ENCODE data around the gene CPA1.

DNA sequence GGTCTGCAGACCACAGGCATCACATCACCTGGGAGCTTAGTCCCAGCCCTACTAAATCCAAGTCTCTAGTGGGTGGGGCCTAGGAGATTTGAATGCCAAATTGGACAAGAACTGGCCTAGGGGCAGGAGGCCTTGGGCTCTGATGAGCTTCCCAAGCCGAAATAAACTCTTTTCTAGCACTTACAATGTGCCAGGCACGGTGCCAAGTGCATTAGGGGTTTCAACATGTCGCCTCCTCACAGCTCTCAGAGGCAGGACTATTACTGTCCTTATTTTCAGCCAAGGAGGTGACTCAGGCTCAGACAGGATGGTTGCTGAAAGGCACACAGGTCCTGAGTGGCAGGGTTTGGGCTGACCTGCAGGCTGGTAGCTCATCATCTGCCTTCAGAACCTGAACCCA is 9.2 kb upstream of the CPA1 start:
- TF ChIP-seq, protein P1, sequence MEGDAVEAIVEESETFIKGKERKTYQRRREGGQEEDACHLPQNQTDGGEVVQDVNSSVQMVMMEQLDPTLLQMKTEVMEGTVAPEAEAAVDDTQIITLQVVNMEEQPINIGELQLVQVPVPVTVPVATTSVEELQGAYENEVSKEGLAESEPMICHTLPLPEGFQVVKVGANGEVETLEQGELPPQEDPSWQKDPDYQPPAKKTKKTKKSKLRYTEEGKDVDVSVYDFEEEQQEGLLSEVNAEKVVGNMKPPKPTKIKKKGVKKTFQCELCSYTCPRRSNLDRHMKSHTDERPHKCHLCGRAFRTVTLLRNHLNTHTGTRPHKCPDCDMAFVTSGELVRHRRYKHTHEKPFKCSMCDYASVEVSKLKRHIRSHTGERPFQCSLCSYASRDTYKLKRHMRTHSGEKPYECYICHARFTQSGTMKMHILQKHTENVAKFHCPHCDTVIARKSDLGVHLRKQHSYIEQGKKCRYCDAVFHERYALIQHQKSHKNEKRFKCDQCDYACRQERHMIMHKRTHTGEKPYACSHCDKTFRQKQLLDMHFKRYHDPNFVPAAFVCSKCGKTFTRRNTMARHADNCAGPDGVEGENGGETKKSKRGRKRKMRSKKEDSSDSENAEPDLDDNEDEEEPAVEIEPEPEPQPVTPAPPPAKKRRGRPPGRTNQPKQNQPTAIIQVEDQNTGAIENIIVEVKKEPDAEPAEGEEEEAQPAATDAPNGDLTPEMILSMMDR (IDR thresholded peaks at IDR 0.05) = no peak
- TF ChIP-seq EP300 (IDR thresholded peaks at IDR 0.05) = no peak

Data from stomach (tissue), 4 donors.